Ovary (tissue), 3 donors: ENCODE results near the gene POMT1.

ENCODE experiments used
- POLR2A ChIP-seq: fragments of 450-650 bp; IDR thresholded peaks from one replicate; pipeline ENCODE4 v1.6.1; 2017; ENCODE audit warnings: antibody characterized with exemption, mild to moderate bottlenecking, moderate library complexity
- TF ChIP-seq, protein P1 (sequence below), 3 donors: fragments of 450-650 bp in 2 of 3; fragments of 200-600 bp in 1 of 3; IDR thresholded peaks; one replicate each; pipeline versions ENCODE4 v1.5.1 to v1.8.0; 2016 to 2022; ENCODE audit warnings: antibody characterized with exemption in 3 of 3, mild to moderate bottlenecking in 1 of 3
- donor health status: DM: no; HTN: no; CAD: no.

DNA sequence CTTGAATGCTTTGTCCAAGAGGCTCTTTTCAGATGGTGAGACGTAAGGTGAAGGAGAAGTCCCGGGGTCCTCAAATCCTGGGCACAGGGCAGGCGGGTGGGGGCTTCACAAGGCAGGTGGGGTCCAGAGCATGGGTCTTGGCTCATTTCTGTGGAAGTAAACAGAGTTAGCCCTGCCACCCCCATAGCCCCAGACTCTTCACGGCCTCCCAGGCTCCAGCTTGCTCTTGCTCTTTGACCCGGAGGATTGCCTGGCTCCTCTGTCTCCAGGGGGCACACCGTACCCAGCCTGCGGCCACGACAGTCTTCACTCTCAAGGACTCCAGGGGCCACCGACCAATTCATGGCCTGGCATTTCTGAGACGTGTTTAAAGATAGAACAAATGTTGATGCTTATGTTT lies 28.8 kb upstream of the POMT1 start:
- TF ChIP-seq, protein P1, sequence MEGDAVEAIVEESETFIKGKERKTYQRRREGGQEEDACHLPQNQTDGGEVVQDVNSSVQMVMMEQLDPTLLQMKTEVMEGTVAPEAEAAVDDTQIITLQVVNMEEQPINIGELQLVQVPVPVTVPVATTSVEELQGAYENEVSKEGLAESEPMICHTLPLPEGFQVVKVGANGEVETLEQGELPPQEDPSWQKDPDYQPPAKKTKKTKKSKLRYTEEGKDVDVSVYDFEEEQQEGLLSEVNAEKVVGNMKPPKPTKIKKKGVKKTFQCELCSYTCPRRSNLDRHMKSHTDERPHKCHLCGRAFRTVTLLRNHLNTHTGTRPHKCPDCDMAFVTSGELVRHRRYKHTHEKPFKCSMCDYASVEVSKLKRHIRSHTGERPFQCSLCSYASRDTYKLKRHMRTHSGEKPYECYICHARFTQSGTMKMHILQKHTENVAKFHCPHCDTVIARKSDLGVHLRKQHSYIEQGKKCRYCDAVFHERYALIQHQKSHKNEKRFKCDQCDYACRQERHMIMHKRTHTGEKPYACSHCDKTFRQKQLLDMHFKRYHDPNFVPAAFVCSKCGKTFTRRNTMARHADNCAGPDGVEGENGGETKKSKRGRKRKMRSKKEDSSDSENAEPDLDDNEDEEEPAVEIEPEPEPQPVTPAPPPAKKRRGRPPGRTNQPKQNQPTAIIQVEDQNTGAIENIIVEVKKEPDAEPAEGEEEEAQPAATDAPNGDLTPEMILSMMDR (IDR thresholded peaks at IDR 0.05), result no peak
- no peak for TF ChIP-seq POLR2A
